Heart left ventricle (tissue), 13 donors: Measurements from ENCODE around the gene NCR2.

Source experiments
- POLR2A ChIP-seq, 2 donors: fragments of 450-650 bp; IDR thresholded peaks; one replicate each; pipeline ENCODE4 v1.6.1; 2017; ENCODE audit warnings: antibody characterized with exemption in 2 of 2, mild to moderate bottlenecking in 2 of 2, moderate library complexity in 2 of 2
- TF ChIP-seq, protein P1 (sequence below), 12 donors: fragments of 200-600 bp; sonication (generic) in 4 of 12; IDR thresholded peaks; one replicate each; pipeline versions ENCODE4 v1.5.0 to v1.8.0; 2018 to 2022; ENCODE audit warnings: antibody characterized with exemption in 12 of 12, mild to moderate bottlenecking in 5 of 12
- donor health status: ischemic (EF 13 %, LVEDD 7.1; RV severe dilation, severe dysfunction).
- donor health status: DM: no; HTN: yes; CAD: no.
- donor health status: DM: no; HTN: no; CAD: no.
- donor health status: ischemic (EF 25% LVEDD 6.9; RV normal size, moderate dysfunction).
- donor health status: ischemic (EF 25% LVEDD 5.7; RV mildly dilated, moderate dysfunction).
- donor health status: ischemic (EF 35%, LVEDD 5.7; RV mildly dilated, moderate dysfunction).
- donor health status: nonischemic (EF 11% LVEDD 7.7; RV severe dilation, severe dysfunction).
- donor health status: DM: yes; HTN: yes; CAD: no.
- donor health status: PGD.
- donor health status: ischemic (EF 29% LVEDD 5.4; RV normal size, mild dysfunction).
- donor health status: nonischemic (EF 23%, LVEDD 6.1; RV moderate dilation, normal function).

DNA sequence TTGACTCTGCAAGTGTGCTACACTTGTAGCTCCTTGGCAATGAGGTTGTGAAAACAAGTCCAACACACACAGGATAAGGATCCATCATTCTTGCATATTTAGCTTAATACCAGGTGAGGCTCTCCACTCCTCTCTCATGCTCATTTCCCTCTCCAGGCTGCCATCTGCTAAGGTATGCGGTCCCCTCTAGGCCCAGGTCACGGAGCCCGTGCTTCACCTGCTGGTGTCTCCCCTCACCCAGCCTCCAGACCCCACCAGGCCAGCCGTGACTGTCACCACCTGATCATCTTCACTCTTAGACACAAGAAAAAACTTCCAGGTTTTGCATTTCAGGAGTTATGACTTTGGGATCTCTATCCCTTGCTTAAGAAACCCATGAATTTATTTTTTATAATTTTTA is 14.2 kb upstream of the NCR2 start:
- TF ChIP-seq, protein P1, sequence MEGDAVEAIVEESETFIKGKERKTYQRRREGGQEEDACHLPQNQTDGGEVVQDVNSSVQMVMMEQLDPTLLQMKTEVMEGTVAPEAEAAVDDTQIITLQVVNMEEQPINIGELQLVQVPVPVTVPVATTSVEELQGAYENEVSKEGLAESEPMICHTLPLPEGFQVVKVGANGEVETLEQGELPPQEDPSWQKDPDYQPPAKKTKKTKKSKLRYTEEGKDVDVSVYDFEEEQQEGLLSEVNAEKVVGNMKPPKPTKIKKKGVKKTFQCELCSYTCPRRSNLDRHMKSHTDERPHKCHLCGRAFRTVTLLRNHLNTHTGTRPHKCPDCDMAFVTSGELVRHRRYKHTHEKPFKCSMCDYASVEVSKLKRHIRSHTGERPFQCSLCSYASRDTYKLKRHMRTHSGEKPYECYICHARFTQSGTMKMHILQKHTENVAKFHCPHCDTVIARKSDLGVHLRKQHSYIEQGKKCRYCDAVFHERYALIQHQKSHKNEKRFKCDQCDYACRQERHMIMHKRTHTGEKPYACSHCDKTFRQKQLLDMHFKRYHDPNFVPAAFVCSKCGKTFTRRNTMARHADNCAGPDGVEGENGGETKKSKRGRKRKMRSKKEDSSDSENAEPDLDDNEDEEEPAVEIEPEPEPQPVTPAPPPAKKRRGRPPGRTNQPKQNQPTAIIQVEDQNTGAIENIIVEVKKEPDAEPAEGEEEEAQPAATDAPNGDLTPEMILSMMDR (IDR thresholded peaks at IDR 0.05) = no peak
- TF ChIP-seq POLR2A (IDR thresholded peaks at IDR 0.05) = no peak
